Natural killer cell treated with Interleukin-12 subunit alpha and Interleukin-12 subunit beta and Interleukin-15 and Interleukin-18, amount 100 ng/mL, for 72 hours (primary cell): ENCODE data around the gene ARHGAP10. TPM values are rescaled to one million over a fixed set of nuclear protein-coding genes. Genes with fewer than 3 reads are reported as not detected.

Source experiments
- ATAC-seq, 2 donors: fragments of 150-1000 bp; cut with Tn5 transposase in 1 of 2; sonication (Bioruptor Pico), chemical (Tn5 transposase) in 1 of 2; 2 replicates each; pipeline ENCODE4 v1.10.0; 2021
- DNase-seq: peaks from one replicate; pipeline ENCODE4 v3.0.0; 2022; ENCODE audit warnings: low spot score
- H3K27ac Mint-ChIP-seq, 2 donors: 1 replicate in 1 of 2; 2 replicates in 1 of 2; pipeline ENCODE4 v1.8.0; 2022; ENCODE audit warnings: mixed read lengths in 2 of 2, mild to moderate bottlenecking in 1 of 2, moderate library complexity in 1 of 2
- H3K27me3 Mint-ChIP-seq, 2 donors: 1 replicate in 1 of 2; 2 replicates in 1 of 2; pipeline ENCODE4 v1.8.0; 2022; ENCODE audit warnings: mixed read lengths in 2 of 2
- H3K36me3 Mint-ChIP-seq: one replicate; pipeline ENCODE4 v1.8.0; 2022; ENCODE audit warnings: mixed read lengths
- H3K4me1 Mint-ChIP-seq, 2 donors: 1 replicate in 1 of 2; 2 replicates in 1 of 2; pipeline ENCODE4 v1.8.0; 2022; ENCODE audit warnings: low read depth in 2 of 2, mixed read lengths in 2 of 2, mild to moderate bottlenecking in 1 of 2
- H3K4me3 Mint-ChIP-seq: one replicate; pipeline ENCODE4 v1.8.0; 2022; ENCODE audit warnings: mixed read lengths
- H3K9me3 Mint-ChIP-seq: 2 replicates; pipeline ENCODE4 v1.8.0; 2022; ENCODE audit warnings: mixed read lengths
- total RNA-seq, 2 donors: library from RNA; stranded (reverse); gene quantifications; one replicate each; pipeline ENCODE4 v1.2.3, GENCODE V29; 2022

Gene ARHGAP10
- total RNA-seq, 2 donors from 2014 or later, result 7.4 to 11.4 TPM

DNA sequence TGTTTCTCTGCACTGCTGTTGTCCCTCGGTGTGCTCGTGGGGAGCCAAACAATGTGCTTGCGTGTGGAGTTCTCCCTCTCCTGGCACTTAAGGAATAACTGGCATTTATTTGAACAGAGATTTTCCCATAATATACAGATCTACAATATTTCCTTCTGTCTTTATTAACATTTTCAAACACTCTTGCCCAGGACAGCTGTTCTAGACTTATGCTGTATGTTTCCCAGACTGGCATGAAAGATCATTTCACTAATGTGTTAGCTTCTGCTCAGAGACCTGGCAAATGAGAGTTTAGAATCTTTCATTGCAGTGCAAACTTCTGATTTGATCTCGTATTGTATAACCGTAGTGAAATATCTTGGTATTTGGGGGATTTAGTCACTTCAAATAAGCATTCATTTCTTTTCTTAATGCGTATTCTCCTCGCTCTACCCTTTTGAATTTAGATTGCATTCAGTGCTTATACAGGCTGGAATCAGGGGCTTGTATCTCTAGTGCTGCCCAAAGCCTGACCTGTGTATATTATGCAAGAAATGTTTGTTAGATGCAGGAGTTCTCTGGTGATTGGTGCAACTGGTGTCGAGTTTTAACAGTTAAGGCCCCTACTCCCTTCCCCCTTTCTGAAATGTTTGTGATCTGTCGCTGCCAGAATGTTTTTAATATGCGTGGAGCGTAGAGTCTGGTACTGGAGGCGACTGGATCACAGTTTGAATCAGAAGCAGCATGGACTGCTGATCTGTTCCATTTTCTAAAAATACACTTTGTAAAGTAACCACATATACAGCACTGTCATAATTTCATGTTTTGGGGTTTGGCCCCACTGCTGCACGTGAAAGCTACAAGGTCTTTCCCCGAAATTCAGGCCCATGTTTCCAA lies 326.3 kb downstream of the ARHGAP10 start:
- Mint-ChIP-seq H3K4me3 (no peak overlapping the region), H3K9me3 (no peaks in the 10 kb centered on the region), H3K4me1 (peaks cover 49 to 60% of the 10 kb centered on the region in 2 donors), H3K27ac (peak overlapping the region in 1 of 2 donors; percentile 77), H3K36me3 (no peaks in the 10 kb centered on the region), H3K27me3 (no peaks in the 10 kb centered on the region)
- no peak for ATAC-seq
- no peak for DNase-seq

DNA sequence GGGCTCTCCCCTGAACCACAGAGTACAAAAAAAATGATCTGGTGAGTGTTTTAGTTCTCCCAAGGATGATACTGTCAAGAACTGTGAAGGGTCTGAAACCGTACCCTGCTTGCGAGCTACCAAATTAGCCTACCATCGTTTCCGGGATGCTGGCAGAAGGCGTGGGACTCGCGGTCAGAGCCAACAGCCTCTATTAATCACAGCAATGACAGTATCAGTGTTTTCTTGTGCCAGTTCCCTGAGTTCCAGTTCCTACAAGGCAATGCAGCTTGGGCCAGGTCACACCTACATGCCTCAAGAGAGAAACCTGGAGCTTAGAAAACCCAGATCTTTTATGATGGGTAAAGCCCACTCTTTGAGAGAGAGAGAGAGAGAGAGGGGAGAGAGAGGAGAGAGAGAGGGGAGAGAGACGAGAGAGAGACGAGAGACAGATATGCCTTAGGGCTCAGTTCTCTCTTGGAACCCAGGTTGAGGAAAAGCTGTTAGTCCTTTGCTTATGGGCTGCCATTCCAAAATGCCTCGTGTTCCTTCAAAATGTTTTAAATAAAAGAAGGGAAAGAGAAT lies 327.8 kb downstream of the ARHGAP10 start:
- no peaks in the 10 kb centered on the region for H3K27me3 Mint-ChIP-seq
- H3K4me3 Mint-ChIP-seq, result peak overlapping the region; percentile 46
- H3K27ac Mint-ChIP-seq, result peak overlapping the region; percentile 37 to 77
- DNase-seq (no peak), ATAC-seq (peak in 1 of 2 donors; percentile 56)
- no peaks in the 10 kb centered on the region for H3K9me3 Mint-ChIP-seq
- H3K36me3 Mint-ChIP-seq, result no peaks in the 10 kb centered on the region
- peaks cover 41 to 48% of the 10 kb centered on the region in 2 donors for H3K4me1 Mint-ChIP-seq

- no peaks in the 10 kb centered on the region for H3K36me3 Mint-ChIP-seq
- ATAC-seq, result no peak
- H3K9me3 Mint-ChIP-seq, result no peaks in the 10 kb centered on the region
- peak overlapping the region; percentile 66 for H3K4me3 Mint-ChIP-seq
- no peaks in the 10 kb centered on the region for H3K27me3 Mint-ChIP-seq
- H3K4me1 Mint-ChIP-seq, result peaks cover 41 to 48% of the 10 kb centered on the region in 2 donors
- DNase-seq, result no peak
- H3K27ac Mint-ChIP-seq, result peak overlapping the region in 1 of 2 donors; percentile 54
Measured at GRCh38 chr4:148060264-148061140, 328.6 kb downstream of the ARHGAP10 start.

GRCh38 chr4:148061141-148061481 lies 329.2 kb downstream of the ARHGAP10 start:
- Mint-ChIP-seq H3K27me3 (no peaks in the 10 kb centered on the region), H3K27ac (peak overlapping the region in 1 of 2 donors; percentile 54), H3K4me3 (peak overlapping the region; percentile 66), H3K9me3 (no peaks in the 10 kb centered on the region), H3K4me1 (peaks cover 37 to 44% of the 10 kb centered on the region in 2 donors), H3K36me3 (no peaks in the 10 kb centered on the region)
- no peak for ATAC-seq
- no peak for DNase-seq

DNA sequence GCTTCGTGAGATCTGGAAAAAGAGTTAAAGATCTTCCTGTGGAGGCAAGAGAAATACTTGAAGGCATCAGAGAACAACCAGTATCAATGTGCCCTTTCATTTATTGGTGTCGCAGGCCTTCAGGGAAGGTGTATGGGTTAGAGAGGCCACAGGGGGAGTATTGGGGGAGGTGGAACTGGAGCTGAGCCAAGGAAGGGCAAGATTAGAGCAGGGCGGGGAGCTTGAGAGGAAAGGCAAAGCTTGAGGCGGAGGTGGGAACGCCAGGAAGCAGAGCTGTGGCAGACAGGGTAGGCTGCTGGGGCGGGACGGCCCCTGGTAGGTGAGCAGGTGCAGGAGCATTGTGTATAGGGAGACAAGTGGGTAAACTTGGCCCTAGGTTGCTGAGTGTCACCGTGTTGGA lies 329.9 kb downstream of the ARHGAP10 start:
- no peaks in the 10 kb centered on the region for H3K36me3 Mint-ChIP-seq
- no peaks in the 10 kb centered on the region for H3K27me3 Mint-ChIP-seq
- peaks cover 32 to 39% of the 10 kb centered on the region in 2 donors for H3K4me1 Mint-ChIP-seq
- ATAC-seq (no peak), DNase-seq (no peak)
- no peak overlapping the region for H3K4me3 Mint-ChIP-seq
- H3K27ac Mint-ChIP-seq, result peak overlapping the region in 1 of 2 donors; percentile 54
- H3K9me3 Mint-ChIP-seq, result no peaks in the 10 kb centered on the region

- ATAC-seq, result no peak
- DNase-seq, result no peak
- Mint-ChIP-seq H3K9me3 (no peaks in the 10 kb centered on the region), H3K27ac (no peak overlapping the region), H3K36me3 (no peaks in the 10 kb centered on the region), H3K27me3 (no peaks in the 10 kb centered on the region), H3K4me1 (peaks cover 25 to 33% of the 10 kb centered on the region in 2 donors), H3K4me3 (no peak overlapping the region)
Measured at GRCh38 chr4:148062301-148062950, 330.5 kb downstream of the ARHGAP10 start.

- no peak overlapping the region for H3K4me3 Mint-ChIP-seq
- H3K27ac Mint-ChIP-seq, result no peak overlapping the region
- H3K27me3 Mint-ChIP-seq, result no peaks in the 10 kb centered on the region
- no peak for ATAC-seq
- no peak for DNase-seq
- no peaks in the 10 kb centered on the region for H3K9me3 Mint-ChIP-seq
- H3K36me3 Mint-ChIP-seq, result no peaks in the 10 kb centered on the region
- H3K4me1 Mint-ChIP-seq, result peaks cover 10 to 17% of the 10 kb centered on the region in 2 donors
Measured at GRCh38 chr4:148064451-148064850, 332.6 kb downstream of the ARHGAP10 start.

- H3K27me3 Mint-ChIP-seq, result no peaks in the 10 kb centered on the region
- H3K27ac Mint-ChIP-seq, result no peak overlapping the region
- ATAC-seq (no peak), DNase-seq (no peak)
- no peaks in the 10 kb centered on the region for H3K9me3 Mint-ChIP-seq
- H3K36me3 Mint-ChIP-seq, result no peaks in the 10 kb centered on the region
- H3K4me3 Mint-ChIP-seq, result no peak overlapping the region
- peaks cover 6 to 13% of the 10 kb centered on the region in 2 donors for H3K4me1 Mint-ChIP-seq
Measured at GRCh38 chr4:148065075-148065474, 333.2 kb downstream of the ARHGAP10 start.

DNA sequence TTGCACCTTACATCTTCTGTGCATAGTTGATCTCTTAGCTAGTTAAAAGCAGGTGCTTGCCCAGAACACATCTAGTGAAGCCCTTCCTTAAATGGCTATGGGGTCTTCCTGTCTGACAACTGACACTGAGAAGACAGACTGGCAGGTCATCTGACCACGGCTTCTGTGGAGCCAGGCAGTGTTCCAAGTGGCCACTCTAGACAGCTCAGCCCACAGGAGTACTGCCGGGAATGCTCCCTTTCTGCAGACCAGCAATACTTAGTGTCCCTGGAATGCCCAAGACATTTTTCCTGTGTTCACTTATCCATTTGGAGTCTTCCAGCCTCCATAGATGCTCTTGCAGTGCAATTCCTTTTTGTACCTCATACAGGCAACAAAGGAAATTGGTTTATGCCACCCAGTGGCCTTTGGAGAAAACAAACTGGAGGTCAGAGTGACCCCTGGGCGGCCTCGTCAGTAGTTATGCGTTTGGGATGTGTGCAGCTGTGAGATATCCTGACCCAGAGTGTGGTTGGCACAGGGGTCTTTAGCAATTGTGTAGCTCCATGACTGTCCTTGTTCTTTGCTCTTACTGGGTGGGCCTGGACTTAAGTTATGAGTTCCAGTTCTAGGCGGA lies 335.5 kb downstream of the ARHGAP10 start:
- H3K36me3 Mint-ChIP-seq, result no peaks in the 10 kb centered on the region
- H3K4me3 Mint-ChIP-seq, result no peak overlapping the region
- DNase-seq, result no peak
- no peaks in the 10 kb centered on the region for H3K27me3 Mint-ChIP-seq
- H3K9me3 Mint-ChIP-seq, result no peaks in the 10 kb centered on the region
- no peak overlapping the region for H3K27ac Mint-ChIP-seq
- no peaks in the 10 kb centered on the region for H3K4me1 Mint-ChIP-seq
- no peak for ATAC-seq

GRCh38 chr4:148068065-148068911 lies 336.4 kb downstream of the ARHGAP10 start:
- no peaks in the 10 kb centered on the region for H3K9me3 Mint-ChIP-seq

DNA sequence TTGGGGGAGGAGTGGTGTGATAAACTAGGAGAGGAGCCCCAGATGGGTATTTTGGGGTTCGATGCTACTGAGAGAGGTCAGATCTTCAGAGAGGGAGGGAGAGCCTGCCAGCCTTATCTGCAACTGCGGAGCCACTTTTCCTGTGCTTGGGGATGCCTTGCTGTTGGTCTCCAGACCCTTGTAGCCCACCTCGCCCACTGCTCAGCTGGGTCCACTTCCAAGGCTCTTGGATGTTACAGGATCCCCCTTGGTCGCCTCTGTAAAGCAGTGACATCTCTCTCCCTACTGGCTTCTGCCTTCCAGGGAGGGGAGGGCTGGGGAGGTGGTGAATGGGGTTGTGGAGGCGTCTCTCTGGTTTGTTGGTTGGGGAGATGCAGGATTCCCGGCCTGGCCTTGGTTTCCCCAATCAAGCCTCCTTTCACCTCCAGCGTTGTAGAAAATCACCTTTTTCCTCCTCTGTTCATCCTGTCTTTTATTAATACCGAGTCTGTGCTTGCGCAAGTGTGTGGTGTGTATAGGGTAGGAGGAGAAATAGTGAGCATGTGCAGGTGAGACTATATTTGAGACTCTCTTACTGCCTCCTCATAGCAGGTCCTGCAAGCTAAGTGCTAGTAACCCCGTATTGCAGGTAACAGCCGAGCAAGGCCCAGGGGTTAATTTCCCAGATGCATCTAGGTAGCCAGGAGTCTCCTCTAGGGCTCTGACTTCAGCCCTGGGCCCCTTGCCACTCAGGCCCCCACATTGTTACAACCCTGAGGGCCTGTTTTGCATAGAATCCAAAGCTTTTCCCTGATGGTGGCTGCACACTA lies 337.4 kb downstream of the ARHGAP10 start:
- Mint-ChIP-seq H3K4me1 (no peaks in the 10 kb centered on the region), H3K27me3 (no peaks in the 10 kb centered on the region), H3K36me3 (peaks cover 6% of the 10 kb centered on the region), H3K9me3 (peaks cover 3% of the 10 kb centered on the region), H3K4me3 (no peak overlapping the region), H3K27ac (no peak overlapping the region)
- no peak for ATAC-seq
- DNase-seq, result no peak

More at GRCh38 chr4:148068065-148068911, 336.4 kb downstream of the ARHGAP10 start:
- no peak overlapping the region for H3K4me3 Mint-ChIP-seq
- DNase-seq (no peak), ATAC-seq (no peak)
- H3K4me1 Mint-ChIP-seq, result no peaks in the 10 kb centered on the region
- no peak overlapping the region for H3K27ac Mint-ChIP-seq
- H3K27me3 Mint-ChIP-seq, result no peaks in the 10 kb centered on the region
- H3K36me3 Mint-ChIP-seq, result no peaks in the 10 kb centered on the region

GRCh38 chr4:148069895-148070178 lies 337.9 kb downstream of the ARHGAP10 start:
- no peak overlapping the region for H3K4me3 Mint-ChIP-seq
- no peaks in the 10 kb centered on the region for H3K4me1 Mint-ChIP-seq
- H3K9me3 Mint-ChIP-seq, result peaks cover 3% of the 10 kb centered on the region
- DNase-seq, result no peak
- no peak for ATAC-seq
- peaks cover 9% of the 10 kb centered on the region for H3K36me3 Mint-ChIP-seq
- H3K27me3 Mint-ChIP-seq, result no peaks in the 10 kb centered on the region
- H3K27ac Mint-ChIP-seq, result no peak overlapping the region
